Activated CD4-positive, alpha-beta T cell treated with anti-CD3 and anti-CD28 coated beads, Interleukin-2, amount 10 ng/mL, durations not matched to agents 24 days and 14 days (primary cell): ENCODE data around the gene EPC2. TPM values are rescaled to one million over a fixed set of nuclear protein-coding genes. Genes with fewer than 3 reads are reported as not detected.
A peak's percentile ranks its signal among the peaks of the same experiment; 100 is the strongest.

ENCODE experiments used
- DNase-seq: peaks from one replicate; pipeline ENCODE4 v3.0.0; 2022
- H3K27ac Mint-ChIP-seq: one replicate; pipeline ENCODE4 v1.8.0; 2022; ENCODE audit warnings: mild to moderate bottlenecking, mixed read lengths
- H3K27me3 Mint-ChIP-seq: one replicate; pipeline ENCODE4 v1.8.0; 2022; ENCODE audit warnings: mixed read lengths
- H3K36me3 Mint-ChIP-seq: one replicate; pipeline ENCODE4 v1.8.0; 2022; ENCODE audit warnings: low read depth, mild to moderate bottlenecking, mixed read lengths
- H3K4me1 Mint-ChIP-seq: one replicate; pipeline ENCODE4 v1.8.0; 2021; ENCODE audit warnings: mixed read lengths
- H3K4me3 Mint-ChIP-seq: one replicate; pipeline ENCODE4 v1.8.0; 2022; ENCODE audit warnings: mild to moderate bottlenecking, moderate library complexity, mixed read lengths
- H3K9me3 Mint-ChIP-seq: one replicate; pipeline ENCODE4 v1.8.0; 2021; ENCODE audit warnings: mixed read lengths
- intact Hi-C: fragments of 100-400 bp; cut with micrococcal nuclease; formaldehyde crosslinking; loops from one replicate; pipeline ENCODE4 v1.15.1; 2023
- total RNA-seq: library from RNA; stranded (reverse); gene quantifications from 2 replicates; pipeline ENCODE4 v1.2.3, GENCODE V29; 2022

EPC2 gene, protein sequence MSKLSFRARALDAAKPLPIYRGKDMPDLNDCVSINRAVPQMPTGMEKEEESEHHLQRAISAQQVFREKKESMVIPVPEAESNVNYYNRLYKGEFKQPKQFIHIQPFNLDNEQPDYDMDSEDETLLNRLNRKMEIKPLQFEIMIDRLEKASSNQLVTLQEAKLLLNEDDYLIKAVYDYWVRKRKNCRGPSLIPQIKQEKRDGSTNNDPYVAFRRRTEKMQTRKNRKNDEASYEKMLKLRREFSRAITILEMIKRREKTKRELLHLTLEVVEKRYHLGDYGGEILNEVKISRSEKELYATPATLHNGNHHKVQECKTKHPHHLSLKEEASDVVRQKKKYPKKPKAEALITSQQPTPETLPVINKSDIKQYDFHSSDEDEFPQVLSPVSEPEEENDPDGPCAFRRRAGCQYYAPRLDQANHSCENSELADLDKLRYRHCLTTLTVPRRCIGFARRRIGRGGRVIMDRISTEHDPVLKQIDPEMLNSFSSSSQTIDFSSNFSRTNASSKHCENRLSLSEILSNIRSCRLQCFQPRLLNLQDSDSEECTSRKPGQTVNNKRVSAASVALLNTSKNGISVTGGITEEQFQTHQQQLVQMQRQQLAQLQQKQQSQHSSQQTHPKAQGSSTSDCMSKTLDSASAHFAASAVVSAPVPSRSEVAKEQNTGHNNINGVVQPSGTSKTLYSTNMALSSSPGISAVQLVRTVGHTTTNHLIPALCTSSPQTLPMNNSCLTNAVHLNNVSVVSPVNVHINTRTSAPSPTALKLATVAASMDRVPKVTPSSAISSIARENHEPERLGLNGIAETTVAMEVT
- total RNA-seq, result 25.4 and 30.6 TPM in 2 replicates

DNA sequence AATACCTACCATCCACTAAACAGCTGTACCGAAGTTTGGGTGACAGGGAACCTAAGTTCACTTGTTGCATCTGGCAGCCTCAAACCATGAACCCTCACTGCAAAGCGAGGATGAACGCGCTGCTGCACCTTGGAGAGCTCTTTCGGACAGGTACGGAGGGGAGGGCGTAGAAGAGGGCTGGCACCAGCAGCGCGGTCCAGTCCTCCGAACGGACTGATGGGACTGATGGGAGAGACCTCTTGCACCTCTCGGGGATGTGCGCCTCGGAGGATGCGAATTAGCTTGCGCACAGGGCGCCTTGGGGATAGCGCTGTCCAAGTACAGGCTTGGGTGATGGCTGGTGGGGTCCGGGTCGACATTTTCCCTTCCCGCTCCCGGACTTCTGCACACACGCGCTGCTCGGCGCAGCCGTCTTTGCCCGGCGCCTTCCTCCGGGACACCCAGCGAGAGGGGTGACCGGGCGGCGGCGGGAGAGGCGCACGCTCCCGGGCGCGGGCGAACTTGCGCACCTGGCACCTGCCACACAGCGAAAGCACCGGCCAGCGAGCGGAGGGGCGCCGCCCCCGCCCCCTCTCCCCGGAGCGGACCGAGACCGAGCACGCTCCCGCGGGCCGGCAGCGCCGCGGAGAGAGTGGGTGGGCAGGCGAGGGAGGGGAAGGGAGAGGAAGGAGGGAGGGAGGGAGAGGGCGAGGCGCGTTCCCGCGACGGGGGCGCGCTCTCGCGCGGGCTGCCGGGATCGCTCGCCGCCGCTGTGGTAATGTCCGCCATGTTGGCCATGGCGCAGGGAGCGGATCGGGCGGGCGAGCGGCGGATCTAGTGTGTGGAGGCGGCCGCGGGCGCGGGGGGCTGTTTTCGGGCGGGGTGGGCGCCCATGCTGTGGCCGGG is at the start of gene EPC2:
Gene EPC2, plus strand, starts transcription at position 754 of the 885 bp plus-strand sequence. CDS start 267 bp downstream, outside the sequence.
- Mint-ChIP-seq H3K9me3 (no peaks in the 10 kb centered on the region), H3K4me1 (peaks cover 26% of the 10 kb centered on the region), H3K36me3 (peaks cover 9% of the 10 kb centered on the region), H3K4me3 (peak within 1 kb of the TSS; percentile 86), H3K27me3 (peaks cover 14% of the 10 kb centered on the region), H3K27ac (peak within 1 kb of the TSS; percentile 98)
- intact Hi-C loops, result loop anchor here (1.0 to 10.0 kb wide), 8 partner anchors 30 to 709 kb away; no protein-coding TSS in a partner anchor
- peak; percentile 97 for DNase-seq

DNA sequence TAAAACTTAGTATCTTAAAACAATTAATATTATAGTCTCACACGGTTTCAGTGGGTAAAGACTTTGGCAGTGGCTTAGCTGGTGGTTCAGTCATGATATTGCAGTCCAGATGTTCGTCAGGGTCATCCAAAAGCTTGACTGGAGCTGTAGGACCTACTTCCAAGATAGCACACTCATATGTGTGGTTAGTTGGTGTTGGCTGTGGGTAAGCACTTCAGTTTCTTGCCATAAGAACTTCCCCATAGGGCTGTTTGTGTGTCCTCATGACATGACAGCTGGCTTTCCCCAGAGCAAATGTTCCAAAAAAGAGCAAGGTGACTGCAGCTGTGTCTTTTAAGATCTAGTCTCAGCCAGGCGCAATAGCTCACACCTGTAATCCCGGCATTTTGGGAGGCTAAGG is 48.5 kb upstream of the EPC2 start:
- Mint-ChIP-seq H3K27ac (no peak overlapping the region), H3K4me3 (no peak overlapping the region), H3K27me3 (peaks cover 8% of the 10 kb centered on the region), H3K4me1 (peaks cover 3% of the 10 kb centered on the region), H3K9me3 (peaks cover 4% of the 10 kb centered on the region), H3K36me3 (no peaks in the 10 kb centered on the region)
- no peak for DNase-seq
- intact Hi-C loops, result no loop called here

DNA sequence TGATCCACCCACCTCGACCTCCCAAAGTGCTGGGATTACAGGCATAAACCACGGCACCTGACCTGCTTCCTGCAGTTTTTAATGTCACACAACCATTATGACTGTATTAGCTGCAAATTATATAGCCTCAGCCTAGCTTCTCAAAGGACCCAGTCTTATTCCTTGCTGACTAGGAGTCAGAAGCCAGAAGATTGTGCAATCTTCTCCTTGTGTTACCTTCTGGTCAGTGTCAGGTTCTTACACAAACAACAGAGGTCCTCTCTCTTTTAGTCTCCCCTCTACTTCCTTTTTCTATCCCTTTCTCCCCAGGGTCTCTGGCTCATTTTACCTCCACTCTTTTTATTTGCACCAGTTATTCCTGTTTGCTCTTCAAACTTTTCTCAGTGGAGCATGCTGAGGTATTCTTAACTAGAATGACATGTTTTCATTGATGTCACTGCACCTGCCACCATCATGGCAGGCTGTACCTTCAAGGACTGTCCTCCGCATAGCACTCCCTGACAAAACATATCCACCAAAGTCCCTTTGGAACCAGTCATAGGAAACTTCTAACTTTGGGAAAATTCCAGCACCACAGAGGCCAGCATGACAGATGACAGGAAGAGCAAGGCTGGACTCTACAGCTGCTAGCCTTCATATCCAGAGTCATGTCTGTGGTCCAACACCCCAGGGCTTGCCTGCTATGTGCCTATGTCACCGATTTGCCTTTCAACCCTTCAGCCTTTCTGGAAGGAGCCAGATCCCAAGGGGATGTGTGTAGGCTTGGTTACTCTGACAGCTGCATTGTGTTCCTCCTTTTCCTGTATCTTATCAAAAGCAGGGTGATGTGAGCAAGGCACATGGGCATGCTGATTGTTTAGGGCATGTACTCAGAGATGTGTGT is 45.2 kb upstream of the EPC2 start:
- intact Hi-C loops, result no loop called here
- Mint-ChIP-seq H3K4me1 (peaks cover 13% of the 10 kb centered on the region), H3K27me3 (peaks cover 8% of the 10 kb centered on the region), H3K36me3 (peaks cover 7% of the 10 kb centered on the region), H3K9me3 (peaks cover 7% of the 10 kb centered on the region), H3K27ac (no peak overlapping the region), H3K4me3 (no peak overlapping the region)
- no peak for DNase-seq

DNA sequence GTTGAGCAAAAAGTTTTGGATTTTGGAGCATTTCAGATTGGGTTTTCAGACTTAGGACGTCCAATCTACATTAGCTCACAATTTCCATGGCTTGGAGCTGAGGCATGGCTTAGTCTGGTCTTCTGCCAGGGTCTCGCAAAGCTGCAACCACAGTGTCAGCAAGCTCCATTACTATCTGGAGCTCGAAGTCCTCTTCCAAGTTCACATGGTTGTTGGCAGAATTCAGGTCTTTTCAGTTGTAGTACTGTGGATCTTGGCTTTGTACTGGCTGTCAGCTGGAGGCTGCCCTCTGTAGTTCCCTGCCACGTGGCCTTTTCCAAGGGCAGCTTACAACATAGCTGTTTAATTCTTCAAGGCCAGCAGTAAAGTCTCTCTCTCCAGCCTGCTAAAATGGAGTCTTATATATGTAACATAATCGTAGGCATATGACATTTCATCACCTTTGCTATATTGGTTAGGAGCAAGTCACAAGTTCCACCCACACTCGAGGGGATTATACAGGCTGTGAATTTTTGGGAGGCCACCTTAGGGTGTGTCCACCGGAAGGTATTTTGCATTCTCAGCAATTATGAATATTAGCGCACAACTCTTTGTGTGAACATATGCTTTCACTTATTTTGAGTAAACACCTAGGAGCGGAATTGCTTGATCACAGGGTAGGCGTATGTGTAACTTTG is 41.5 kb upstream of the EPC2 start:
- peaks cover 18% of the 10 kb centered on the region for H3K4me1 Mint-ChIP-seq
- DNase-seq, result peak; percentile 64
- H3K4me3 Mint-ChIP-seq, result peak overlapping the region; percentile 51
- intact Hi-C loops, result loop anchor here (1.0 to 10.0 kb wide), 10 partner anchors 11 to 1308 kb away; partner anchors contain the start of genes KIF5C and ORC4
- peak overlapping the region; percentile 93 for H3K27ac Mint-ChIP-seq
- peaks cover 7% of the 10 kb centered on the region for H3K36me3 Mint-ChIP-seq
- H3K9me3 Mint-ChIP-seq, result peaks cover 3% of the 10 kb centered on the region
- H3K27me3 Mint-ChIP-seq, result peaks cover 8% of the 10 kb centered on the region

DNA sequence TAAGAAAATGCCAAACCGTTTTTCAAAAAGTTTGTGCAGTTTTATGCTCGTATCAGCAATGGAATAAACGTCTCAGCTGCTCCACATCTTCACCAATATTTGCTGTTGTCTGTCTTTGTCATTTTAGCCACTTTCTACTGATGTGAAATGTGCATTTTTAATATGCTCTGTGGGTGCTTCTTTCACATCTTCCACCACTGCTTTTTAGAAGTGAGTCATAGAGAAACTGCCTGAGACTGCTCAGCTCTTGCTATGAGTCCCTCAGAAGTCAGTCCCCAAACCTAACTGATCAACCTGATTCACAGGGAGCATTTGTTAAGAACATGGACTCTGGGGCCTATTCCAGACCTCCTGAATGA is 41.0 kb upstream of the EPC2 start:
- peak; percentile 77 for DNase-seq
- Mint-ChIP-seq H3K27me3 (peaks cover 8% of the 10 kb centered on the region), H3K4me1 (peaks cover 18% of the 10 kb centered on the region), H3K4me3 (no peak overlapping the region), H3K27ac (peak overlapping the region; percentile 93), H3K9me3 (peaks cover 3% of the 10 kb centered on the region), H3K36me3 (peaks cover 7% of the 10 kb centered on the region)
- intact Hi-C loops, result loop anchor here (1.0 to 10.0 kb wide), 10 partner anchors 11 to 1309 kb away; partner anchors contain the start of genes KIF5C and ORC4

DNA sequence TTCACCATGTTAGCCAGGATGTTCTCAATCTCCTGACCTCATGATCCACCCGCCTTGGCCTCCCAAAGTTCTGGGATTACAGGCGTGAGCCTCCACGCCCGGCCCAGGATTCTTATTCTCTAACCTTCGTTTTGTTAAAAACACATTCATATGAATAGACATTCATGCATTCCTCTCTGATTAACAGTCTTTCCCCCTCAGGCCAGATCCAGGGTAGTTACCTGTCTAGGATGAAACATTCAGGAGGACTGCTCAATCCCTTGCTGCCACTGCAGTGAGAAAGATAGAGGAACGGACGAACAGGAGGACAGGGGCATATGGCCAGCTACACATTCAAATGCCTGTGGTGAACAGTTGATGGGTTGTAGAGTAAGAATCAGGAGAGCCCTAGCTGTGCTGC is 39.6 kb upstream of the EPC2 start:
- H3K4me1 Mint-ChIP-seq, result peaks cover 18% of the 10 kb centered on the region
- peaks cover 7% of the 10 kb centered on the region for H3K36me3 Mint-ChIP-seq
- H3K4me3 Mint-ChIP-seq, result no peak overlapping the region
- no peak overlapping the region for H3K27ac Mint-ChIP-seq
- no peak for DNase-seq
- peaks cover 4% of the 10 kb centered on the region for H3K27me3 Mint-ChIP-seq
- intact Hi-C loops, result loop anchor here (5.0 to 10.0 kb wide), 2 partner anchors 272 to 1310 kb away; partner anchors contain the start of gene KIF5C
- peaks cover 3% of the 10 kb centered on the region for H3K9me3 Mint-ChIP-seq

DNA sequence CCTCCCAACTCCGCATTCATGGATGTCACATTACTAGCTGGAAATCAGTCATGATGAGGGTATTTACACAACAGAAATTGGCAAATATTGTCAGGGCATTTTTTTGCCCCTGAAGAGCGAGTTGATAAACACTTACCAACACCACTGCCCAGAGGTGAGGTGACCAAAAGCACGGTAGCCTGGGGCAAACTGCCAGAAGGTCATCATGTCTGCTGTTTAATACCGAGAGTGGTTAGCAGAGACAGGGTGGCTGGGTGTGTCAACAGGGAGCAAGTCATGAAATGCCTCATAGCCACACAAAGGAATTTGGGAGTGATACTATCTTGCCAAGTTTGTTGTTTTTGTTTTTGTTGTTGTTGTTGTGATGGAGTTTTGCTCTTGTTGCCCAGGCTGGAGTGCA is 37.0 kb upstream of the EPC2 start:
- no peak overlapping the region for H3K4me3 Mint-ChIP-seq
- DNase-seq, result no peak
- intact Hi-C loops, result loop anchor here (10.0 kb wide), 1 partner anchor 1313 kb away; no protein-coding TSS in a partner anchor
- H3K4me1 Mint-ChIP-seq, result peaks cover 18% of the 10 kb centered on the region
- H3K9me3 Mint-ChIP-seq, result peaks cover 14% of the 10 kb centered on the region
- H3K27ac Mint-ChIP-seq, result no peak overlapping the region
- H3K27me3 Mint-ChIP-seq, result peaks cover 3% of the 10 kb centered on the region
- peaks cover 4% of the 10 kb centered on the region for H3K36me3 Mint-ChIP-seq

DNA sequence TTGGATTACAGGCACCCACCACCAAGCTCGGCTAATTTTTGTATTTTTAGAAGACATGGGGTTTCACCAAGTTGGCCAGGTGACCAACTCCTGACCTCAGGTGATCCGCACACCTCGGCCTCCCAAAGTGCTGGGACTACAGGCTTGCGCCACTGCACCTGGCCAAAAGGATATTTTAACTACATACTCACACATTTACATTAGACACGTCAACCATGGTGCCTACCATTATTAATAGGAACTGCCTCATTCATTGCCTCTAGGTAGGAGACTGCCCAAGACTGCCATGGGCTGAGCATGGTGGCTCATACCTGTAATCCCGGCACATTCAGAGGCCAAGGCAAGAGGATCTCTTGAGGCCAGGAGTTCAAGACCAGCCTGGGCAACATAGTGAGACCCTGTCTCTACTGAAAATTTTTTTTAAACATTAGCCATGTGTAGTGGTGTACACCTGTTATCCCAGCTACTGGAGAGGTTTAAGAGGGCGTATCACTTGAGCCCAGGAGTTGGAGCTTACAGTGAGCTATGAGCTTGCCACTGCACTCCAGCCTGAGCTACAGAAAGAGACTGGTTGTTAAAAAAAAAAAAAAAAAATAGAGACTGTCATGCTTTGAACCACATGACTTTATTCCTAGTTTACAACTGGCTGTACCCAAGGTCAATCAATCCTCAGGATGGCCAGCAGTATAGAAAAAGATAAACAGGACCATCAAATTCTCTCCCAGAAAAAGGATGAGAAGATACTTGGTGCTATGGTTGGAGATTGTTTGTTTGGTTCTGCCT is 31.1 kb upstream of the EPC2 start:
- DNase-seq, result no peak
- intact Hi-C loops, result loop anchor here (1.0 kb wide), 3 partner anchors 10 to 46 kb away; no protein-coding TSS in a partner anchor
- Mint-ChIP-seq H3K27ac (no peak overlapping the region), H3K4me1 (peaks cover 13% of the 10 kb centered on the region), H3K4me3 (no peak overlapping the region), H3K27me3 (no peaks in the 10 kb centered on the region), H3K36me3 (peaks cover 3% of the 10 kb centered on the region), H3K9me3 (peaks cover 15% of the 10 kb centered on the region)

DNA sequence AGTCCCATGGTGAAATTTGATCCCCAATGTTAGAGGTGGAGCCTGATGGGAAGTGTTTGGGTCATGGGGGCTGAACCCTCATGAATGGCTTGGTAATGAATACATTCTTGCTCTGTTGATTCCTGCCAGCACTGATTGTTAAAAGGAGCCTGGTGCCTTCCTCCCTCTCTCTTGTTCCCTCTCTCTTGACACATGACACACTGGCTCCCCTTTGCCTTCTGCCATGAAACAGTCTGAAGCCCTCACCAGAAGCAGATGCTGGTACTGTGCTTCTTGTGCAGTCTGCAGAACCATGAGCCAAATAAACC is 30.6 kb upstream of the EPC2 start:
- intact Hi-C loops, result loop anchor here (1.0 kb wide), 3 partner anchors 11 to 45 kb away; no protein-coding TSS in a partner anchor
- Mint-ChIP-seq H3K4me1 (peaks cover 13% of the 10 kb centered on the region), H3K27me3 (no peaks in the 10 kb centered on the region), H3K27ac (peak overlapping the region; percentile 62), H3K36me3 (peaks cover 3% of the 10 kb centered on the region), H3K4me3 (peak overlapping the region; percentile 32), H3K9me3 (peaks cover 15% of the 10 kb centered on the region)
- no peak for DNase-seq

DNA sequence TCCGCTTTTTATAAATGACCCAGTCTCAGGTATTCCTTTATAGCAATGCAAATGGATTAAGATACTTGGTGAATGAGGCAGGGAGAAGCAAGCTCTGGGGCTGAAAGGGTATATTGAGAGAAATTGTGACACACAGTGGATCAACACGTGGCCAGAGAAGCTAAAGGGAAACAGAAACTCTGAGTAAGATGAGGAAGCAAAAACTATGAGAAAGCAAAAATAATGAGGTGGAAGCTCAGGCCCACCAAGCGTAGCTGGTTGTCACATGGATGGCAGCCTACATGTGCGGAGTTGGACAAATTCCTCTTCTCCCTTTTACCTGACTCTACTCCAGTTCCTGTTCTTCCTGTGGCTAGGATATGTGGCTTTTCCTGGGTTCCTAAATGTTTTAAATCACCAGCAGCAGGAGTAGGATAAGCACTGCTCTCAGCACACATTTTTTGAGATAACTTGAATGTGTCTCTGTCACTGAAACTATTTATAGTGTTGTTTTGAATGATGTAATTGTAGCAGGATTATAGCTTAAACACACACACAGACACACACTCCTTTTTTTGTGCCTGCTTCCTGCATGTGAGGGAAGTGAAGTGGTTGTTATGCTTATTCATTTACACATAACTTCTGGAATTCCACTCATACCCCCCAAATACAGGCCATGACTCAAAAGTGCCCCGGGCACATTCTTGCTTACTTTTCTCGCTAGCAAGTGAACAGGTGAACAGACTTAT is 30.1 kb upstream of the EPC2 start:
- peaks cover 17% of the 10 kb centered on the region for H3K9me3 Mint-ChIP-seq
- H3K27ac Mint-ChIP-seq, result peak overlapping the region; percentile 62
- no peaks in the 10 kb centered on the region for H3K27me3 Mint-ChIP-seq
- intact Hi-C loops, result loop anchor here (1.0 kb wide), 3 partner anchors 11 to 45 kb away; no protein-coding TSS in a partner anchor
- peak overlapping the region; percentile 32 for H3K4me3 Mint-ChIP-seq
- peaks cover 3% of the 10 kb centered on the region for H3K36me3 Mint-ChIP-seq
- peak; percentile 67 for DNase-seq
- H3K4me1 Mint-ChIP-seq, result peaks cover 13% of the 10 kb centered on the region

DNA sequence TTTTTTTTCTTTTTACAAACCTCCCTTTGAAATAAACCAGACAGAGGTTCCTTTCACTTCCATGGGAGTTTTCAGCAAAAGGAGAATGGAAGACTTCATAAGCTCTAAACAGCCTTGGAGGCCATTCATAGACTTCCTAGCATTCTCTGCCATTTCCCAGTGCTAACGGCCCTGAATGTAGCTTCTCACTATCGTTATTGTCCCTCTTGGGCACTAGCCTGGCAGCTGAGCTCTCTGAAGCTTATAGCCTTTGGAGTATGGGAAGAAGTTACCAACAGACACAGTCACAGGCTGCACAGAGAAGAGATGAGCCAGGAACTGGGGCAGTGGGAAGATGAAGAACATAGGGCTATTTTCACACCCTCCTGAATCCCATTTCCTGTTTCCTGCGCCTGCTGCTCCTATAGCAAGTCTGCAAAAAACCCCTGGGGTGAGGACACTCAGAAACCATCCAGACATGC is 29.1 kb upstream of the EPC2 start:
- Mint-ChIP-seq H3K36me3 (peaks cover 3% of the 10 kb centered on the region), H3K9me3 (peaks cover 20% of the 10 kb centered on the region), H3K4me3 (no peak overlapping the region), H3K27ac (no peak overlapping the region), H3K27me3 (no peaks in the 10 kb centered on the region), H3K4me1 (peaks cover 13% of the 10 kb centered on the region)
- intact Hi-C loops, result no loop called here
- DNase-seq, result no peak
